DMS79 treated with DMSO at 0.1 percent for 48 hours (cell line): ENCODE data around the gene ARHGEF19.
"Not testable (repeated sequence)": the region's sequence is repeated elsewhere in the genome, so short reads cannot be mapped to it uniquely, and the experiment has no call there.

ENCODE experiments used
- DNase-seq: peaks from one replicate; lab custom pipeline; 2025; lab: John Stamatoyannopoulos, UW

The ARHGEF19 gene

DNA sequence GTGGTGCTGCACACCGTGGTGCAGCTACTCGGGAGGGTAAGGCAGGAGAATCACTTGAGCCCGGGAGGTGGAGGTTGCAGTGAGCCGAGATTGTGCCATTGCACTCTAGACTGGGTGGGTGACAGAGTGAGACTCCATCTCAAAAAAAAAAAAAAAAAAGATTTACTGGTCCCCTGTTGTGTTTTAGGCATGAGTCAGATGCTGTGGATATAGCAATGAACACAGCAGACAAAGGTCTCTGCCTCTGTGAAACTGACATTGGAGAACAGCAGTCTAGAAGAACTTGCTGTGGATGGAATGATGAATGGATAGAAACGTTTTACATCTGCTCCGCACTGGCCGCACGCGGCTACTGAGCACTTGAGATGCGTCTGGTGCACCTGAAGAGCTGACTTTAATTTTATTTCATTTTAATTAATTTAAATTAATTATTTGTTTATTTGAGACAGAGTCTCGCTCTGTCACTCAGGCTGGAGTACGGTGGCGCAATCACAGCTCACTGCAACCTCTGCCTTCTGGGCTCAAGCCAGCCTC is 32.1 kb downstream of the ARHGEF19 start:
- no peak for DNase-seq

DNA sequence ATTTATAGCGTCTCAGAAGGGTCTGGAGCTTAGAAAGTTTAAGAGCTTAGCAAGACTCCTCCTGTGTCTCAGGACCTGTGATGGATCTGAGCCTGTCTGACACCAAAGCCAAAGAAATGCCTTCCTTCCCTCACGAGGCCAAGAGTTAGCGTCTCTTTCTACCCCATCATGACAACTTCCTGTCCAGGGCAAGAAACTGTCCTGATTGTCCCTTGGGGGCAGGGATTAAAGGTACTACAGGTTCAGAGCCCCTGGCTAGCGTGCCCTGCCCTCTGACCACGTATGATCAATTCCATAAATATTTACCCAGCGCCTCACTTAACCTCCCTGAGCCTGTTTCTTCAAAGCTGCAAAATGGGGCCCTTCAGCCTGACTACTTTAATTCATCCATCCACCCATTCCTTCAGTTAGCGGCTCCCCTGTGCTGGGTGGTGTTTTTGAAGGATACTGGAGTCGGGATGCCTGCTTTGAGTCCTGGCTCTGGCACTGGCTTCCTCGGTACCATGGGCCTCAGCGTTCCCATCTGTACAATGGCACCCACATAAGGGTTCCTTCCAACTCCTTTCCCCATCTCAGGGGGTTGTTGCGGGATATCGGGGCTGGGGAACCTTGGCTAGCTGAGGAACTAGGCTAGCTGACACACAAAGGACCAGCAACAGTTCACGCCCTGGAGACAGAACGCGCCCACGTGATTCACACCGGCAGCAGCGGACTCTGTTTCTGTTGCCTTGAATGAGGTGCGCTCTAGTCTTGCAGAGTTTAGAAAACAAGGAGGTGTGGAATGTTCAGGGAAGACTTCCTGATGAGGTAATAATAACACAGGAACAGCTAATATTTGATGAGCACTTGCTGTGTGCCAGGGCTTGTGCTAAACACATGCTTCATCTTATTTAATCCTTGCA is 33.6 kb downstream of the ARHGEF19 start:
- no peak for DNase-seq

DNA sequence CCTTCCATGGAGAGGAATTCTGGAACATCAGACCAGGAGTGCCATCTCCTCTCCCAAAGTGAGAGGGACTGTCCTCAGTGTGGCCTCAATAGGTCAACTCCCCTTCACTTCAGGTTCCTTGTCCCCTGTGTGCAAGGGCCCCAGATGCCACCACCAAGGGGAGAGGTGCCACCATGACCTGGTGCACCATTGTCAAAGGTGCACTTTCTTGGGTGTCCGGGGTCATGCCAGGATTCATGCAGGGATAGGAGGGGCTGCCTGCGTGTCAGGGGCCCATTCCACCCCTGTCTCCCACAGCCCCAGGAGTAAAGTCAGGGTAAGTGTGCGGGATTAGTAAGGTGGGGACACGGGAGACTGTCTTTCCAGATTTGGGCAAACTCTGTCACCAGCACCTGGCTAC is 35.1 kb downstream of the ARHGEF19 start:
- DNase-seq, result no peak

DNA sequence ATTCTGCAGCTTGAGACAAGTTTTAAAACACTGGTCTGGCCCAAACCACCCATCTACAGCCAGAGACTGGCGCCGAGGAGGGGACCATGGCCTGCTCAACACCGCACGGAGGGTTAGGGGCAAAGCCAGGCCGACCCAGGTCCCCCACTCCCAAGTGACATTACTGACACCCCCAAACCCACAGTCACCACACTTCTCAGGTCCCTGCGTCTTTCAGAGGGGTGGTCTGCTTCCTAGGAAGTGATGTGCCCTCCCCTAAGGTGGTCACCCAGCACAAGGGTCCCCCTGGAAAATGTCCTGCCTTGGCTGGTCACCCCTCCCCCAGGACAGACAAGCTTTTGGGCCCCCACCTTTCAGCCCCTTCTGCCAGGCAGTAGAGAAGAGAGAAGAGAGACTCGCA is 35.8 kb downstream of the ARHGEF19 start:
- DNase-seq, result no peak

DNA sequence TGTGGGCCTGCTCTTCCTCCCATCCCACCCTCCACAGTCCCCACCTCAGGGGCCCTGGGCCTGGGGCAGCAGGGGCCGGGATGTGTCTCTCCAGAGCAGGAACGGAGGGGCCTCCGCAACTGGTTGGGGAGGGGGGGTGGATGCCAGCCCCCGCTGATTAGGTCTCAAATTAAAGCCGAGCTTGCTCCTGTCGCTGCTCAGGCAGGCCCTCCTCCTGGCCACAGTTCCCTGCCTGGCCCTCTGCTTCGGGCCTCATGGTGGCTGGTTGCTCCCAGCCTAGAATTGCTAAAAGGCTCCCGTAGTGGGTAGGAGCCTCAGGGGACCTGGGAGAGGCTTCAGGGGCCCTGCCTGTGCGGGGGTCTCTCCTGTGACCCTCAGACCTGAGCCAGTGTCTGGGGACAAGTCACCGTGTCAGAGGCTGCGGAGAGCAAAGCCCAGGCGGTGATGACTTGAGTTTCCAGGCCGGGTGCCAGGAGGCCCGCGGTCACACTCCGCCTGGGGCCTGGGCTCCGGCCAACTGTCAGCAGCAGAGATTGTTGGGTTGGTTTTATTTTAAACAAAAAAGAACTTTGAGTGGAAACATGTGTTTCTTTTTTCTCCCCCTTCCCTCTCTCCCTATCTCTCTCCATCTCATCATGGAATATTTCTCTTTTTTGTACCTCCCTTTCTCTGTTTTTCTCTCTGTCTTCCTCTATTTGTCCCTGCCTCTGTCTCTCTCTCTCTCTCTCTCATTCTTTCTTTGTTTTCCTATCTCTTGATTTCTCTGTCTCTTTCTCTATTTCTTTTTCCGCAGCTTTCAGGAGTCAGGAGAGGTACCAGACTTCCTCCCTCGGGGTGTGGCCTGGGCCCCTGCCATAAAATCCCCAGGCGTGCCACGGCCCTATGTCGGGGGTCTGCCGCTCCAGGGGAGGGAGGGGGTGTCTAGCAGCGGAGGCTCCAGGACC is 36.6 kb downstream of the ARHGEF19 start:
- DNase-seq, result peak; percentile 70

DNA sequence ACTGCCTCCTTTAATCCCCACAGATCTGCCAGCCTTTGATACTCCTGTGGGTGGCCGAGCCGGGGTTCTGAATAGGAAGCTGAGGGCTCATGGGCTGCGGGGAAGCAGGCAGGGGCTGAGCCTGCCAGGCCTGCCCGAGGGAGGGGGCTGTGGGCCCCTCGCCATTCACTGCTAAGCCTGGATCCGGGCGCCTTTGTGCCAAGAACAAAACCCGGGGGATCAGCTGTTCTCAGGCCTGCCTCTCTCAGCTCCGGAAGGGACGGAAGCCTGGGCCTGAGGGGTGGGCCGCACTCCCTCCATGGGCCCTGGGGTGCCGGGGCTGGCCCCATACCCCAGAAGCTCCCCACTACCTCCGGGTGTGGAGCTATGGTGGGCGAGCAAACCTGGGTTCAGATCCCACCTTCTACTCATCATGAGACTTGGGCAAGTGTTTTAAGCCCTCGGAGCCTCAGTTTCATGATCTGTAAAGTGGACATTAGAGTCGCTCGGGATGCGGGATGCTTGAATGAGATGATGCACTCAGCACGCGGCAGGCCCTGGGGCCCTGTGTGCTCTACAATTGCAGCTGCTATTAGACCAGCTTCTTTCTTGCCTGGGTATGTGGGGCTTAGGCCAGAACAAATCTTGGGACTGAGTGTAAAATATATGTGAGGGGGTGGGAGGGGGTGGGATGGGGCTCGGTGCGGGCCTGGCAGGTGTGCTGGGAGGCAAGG is 37.4 kb downstream of the ARHGEF19 start:
- DNase-seq, result no peak

DNA sequence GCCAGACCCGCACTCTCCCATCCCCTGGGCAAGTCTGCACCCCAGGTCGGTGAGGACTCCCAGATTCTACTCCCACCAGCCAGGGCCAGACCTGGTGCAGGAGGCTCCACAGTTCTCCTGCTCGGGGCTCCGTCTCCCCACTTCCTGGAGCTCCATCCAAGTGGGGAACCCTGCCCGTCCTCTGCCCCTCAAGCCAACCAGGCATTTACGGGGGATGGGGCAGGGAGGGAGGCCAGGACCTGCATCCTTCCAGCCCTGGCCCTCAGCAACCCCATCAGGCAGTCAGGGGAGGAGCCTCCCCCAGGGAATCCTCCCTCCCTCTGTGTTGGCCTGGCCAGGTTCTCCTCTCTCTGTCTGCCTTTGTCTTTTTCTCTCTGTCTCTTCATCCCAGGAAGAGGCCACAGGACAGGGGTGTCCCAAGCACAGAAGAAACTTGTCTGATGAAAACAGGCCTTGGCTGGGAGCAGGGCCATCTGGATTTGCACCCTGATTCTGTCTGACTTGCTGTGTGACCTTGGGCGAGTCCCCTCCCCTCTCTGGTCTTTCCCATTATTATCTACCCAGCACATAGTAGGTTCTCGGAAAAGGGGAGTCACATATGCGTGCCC is 38.1 kb downstream of the ARHGEF19 start:
- DNase-seq, result no peak

DNA sequence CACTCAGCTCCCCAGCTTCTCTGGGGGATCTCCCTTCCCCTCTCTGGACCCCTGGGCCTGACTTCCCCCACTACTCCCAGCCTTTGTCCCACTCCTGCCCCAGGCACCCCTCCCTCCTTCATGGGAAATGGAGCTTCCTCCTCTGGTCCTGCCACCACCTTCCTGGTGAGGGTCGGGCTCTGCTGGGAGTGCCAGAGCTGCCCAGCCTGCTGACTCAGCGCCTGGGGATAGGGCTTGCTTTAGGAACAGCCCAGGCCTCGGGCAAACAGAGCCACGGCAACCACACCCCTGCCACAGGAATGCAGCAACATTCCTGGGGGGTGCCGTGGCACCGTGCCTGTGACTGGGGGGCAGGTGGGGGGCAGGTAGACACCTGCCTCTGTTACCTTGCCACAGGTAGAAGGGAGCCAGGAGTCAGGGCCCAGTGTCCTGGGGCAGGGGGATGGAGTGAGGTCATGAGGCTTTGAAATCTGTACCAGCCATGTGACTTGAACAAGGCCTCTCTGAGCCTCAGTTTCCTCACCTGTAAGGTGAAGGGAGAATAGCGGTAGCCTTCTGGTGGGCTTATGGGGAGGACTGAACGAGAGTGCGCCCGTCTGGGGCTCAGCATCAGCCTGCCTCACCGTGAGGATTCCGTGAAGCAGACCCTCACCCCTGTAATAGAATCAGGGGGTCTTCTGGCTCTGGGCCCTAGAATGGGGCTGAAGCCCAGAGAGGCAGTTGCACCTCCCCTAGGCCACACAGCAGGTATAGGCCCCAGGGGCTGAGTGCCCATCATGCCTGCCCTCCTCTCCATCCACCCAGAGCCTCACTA is 38.8 kb downstream of the ARHGEF19 start:
- DNase-seq, result no peak

DNA sequence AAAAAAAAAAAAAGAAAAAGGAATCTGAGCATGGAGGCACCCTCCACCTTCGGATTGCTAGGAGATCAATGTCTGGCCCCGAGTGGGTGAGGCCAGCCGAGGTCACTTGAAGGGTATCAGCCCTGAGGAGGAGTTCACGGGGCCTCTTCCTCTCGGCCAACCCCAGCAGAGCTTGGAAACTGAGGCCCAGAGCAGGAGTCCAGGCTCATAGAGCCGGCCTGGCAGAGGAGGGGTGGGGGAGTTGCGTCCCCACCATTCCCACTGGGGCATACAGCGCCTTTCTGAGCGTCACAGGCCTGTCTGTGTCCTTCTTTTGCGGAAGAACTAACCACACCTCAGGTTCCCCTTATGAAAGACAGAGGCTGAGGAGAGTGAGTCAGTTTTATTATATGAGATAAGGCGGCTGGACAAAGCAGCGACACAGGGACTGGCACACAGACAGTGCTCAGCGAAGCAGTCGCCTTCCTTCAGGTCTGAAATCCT is 39.4 kb downstream of the ARHGEF19 start:
- DNase-seq, result no peak

DNA sequence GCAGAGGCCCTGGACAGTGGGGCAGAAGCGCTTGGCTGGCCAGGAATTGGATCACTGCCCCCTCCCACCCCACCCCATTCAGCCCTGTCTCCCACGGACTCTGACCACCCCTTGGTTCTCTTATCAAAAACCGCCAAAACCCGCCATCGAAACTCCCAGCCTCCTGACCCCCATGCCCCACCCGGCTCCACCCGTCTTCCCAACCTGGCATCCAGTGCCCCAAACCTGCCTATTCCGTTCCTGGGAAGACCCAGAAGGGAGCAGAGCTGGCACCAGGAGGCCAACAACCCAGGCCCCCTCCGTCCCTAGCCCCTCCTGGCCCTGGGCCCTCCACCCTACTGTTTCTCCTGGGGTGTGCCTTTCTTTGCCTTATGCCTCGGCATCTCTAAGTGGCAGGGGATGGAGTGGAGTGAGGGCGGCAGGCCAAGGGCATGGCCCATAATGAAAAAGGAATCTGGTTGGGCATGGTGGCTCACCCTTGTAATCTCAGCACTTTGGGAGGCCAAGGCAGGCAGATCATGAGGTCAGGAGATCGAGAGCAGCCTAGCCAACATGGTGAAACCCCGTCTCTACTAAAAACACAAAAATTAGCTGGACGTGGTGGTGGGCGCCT is 40.1 kb downstream of the ARHGEF19 start:
- DNase-seq, result no peak

DNA sequence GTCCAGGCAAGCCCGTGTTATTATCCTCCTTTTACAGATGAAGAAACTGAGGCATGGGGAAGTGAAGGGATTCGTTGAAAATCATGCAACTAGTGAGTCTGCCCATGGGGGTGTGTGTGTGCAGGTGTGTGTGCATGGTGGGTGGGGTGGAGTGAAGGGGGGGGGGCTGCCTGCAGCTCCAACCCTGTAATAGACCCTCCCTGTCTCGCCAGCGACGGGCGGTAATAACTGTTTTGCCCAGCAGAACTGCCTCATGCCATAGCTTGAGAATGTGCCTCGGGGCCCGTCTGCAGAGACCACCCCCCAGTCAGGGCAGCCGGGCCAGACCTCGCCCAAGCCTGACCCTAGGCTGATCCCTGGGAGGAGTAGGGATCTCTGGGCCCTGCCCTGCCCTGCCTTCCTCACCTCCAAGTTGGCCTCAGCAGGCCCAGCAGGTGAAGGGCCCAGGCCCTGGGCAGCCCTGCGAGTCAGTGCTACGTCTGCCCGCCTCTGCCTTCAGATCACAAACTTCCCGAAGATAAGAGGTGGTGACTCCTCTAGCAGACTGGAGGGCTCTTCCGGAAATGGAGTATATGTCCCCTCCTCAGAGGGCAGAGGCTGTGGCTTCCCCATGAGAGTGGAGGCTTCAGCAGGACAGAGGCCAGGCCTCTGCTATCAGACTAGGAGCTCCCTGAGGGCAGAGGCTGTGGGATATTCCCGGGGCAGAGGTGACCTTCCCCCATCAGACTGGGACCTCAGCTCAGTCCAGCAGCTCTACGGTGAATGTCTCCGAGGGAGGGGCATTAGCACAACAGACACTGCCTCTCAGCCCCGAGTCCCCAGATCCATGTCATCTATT is 40.9 kb downstream of the ARHGEF19 start:
- DNase-seq, result no peak

DNA sequence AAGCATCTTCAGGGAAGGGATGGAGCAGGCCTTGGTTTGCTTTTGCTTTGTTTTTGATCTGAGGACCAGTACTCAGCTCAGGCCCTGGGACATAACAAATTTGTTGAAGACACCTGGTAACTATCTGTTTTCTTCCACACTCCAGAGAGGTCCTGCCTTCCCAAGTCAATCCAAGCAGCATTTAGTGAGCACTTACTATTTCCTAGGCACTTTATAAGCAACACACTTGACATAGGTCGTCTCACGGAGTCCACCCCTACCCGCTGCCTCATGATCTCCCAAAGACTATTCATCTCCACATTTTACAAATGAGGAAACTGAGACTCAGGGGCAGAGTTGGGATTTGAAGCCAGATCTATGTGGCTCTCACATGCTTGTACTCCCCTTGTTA is 42.2 kb downstream of the ARHGEF19 start:
- no peak for DNase-seq

DNA sequence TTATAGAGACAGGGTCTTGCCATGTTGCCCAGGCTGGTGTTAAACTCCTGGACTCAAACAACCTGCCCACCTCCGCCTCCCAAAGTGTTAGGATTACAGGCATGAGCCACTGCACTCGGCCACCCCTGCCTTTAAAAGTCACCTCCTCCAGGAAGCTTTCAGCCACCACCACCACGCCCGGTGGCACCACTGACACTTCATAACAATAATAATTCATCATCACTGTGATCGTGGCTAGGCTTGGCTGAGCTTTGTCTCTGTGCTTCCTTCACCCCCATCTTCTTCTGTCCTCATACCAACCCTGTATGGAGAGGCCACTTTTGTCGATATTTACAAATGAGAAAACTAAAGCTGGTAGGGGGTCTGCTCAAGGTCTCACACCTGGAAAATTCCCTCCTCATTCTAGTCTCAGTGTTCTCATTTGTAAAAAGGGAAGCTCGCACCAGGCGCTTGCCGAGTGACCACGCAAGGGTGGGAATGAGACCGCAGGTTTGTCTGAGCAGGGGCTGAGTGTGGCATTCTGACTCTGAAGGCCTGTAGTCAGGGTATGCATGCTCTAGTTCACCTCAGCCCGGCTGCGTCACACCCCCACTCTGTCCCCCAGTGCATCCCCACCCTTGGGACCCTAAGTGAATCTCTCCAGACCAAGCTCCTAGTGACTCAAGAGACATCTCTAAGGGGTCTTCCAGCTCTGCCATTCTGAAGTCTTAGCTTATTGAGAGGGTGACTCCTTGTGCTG is 43.7 kb downstream of the ARHGEF19 start:
- DNase-seq, result no peak

DNA sequence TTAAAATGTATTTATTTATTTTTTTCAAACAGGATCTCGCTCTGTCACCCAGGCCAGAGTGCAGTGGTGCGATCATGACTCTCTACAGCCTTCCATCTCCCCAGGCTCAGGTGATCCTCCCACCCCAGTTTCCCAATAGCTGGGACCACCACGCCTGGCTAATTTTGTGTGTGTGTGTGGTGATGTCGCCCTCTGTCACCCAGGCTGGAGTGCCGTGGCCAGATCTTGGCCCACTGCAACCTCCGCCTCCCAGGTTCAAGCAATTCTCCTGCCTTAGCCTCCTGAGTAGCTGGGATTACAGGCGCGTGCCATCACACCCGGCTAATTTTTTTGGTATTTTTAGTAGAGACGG is 44.3 kb downstream of the ARHGEF19 start:
- DNase-seq, result not testable (repeated sequence)

DNA sequence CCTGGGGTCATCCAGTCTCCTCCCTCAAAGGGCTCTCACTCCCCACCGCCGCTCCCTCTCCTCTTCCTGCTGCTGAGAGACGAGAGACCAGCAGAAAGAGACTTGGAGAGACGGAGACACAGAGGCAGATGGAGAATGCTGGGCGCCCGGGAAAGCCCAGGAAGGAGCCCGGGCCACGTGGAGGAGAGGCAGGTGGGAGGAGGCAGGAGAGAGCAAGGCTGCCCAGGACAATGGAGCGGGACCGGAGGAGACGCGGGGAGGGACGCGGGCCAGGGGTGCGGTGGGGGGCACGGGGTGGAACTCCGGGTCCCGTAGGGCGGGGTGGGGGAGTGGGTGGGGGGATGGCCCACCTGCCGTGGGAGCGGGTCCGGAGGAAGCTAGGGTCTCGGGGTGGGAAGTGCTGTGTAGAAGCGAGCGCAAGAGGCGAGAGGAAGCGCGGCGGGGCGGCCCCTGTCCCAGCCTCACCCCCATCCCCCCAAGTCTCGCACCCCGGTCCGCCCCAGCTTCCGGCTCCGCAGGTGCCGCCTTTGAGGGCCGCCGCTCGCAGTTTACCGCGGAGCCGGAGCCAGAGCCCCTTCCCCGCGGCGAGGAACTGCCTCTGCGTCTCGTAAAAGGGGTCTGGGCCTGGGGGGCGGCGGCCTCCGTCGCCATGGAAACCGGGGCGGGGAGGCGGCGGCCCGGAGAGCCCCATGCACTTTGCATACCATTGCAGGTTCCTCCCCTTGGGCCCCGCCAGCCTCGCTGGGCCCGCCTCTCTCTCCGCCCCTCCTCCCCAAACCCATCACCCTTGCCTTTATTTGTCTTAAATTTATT is 44.9 kb downstream of the ARHGEF19 start:
- DNase-seq, result no peak

DNA sequence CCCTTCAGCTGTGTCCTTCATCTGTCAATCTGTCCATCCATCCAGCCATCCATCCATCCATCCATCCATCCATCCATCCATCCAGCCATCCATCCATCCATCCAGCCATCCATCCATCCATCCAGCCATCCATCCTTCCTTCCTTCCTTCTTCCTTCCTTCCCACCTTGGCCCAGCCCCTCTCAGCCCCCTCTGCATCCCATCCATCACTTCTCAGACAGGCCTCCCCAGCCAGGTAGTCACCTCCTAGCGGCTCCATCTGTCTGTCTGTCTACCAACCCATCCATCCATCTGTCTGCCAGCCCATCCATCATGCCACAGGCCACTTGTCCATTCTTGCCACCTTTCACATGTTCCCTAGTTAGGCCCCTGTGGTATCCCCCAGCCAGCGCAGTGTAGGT is 46.3 kb downstream of the ARHGEF19 start:
- no peak for DNase-seq

DNA sequence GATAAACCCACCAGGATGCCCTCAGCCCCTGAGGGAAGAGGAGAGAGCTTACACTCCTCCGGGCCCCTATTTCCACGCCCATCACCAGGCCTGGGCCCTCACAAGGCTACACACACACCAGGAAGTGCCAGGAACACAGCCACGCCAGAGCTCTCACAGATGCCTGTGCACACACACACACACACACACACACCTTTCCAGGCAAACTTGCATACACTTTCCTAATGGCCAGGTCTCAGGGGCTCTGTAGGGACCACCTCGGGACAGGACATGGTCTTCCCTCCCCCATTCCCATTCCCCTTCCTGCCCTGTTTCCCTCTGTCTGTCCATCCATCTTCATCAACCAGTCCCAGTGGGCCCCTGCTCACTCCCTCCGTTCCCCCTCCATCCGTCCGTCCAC is 46.9 kb downstream of the ARHGEF19 start:
- no peak for DNase-seq

DNA sequence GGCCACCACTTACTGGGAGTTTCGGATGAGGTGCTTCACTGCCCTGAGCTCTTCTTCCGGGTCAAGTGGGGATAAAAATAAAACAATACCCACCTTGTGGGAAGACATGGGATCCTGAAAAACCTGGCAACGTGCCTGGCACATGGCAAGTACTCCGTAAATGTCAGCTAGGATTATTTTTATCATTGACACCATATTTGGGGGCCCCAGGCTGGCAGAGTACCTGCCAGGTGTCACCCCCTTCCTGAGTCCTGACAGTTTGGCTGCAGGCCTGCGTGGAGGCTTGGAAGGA is 47.4 kb downstream of the ARHGEF19 start:
- DNase-seq, result no peak
